Tibial nerve (tissue), 4 donors: ENCODE data around the gene TMEM239.

Source experiments
- CTCF ChIP-seq, 5 experiments: fragments of 200-600 bp in 3 of 5; fragments of 450-650 bp in 2 of 5; sonication (generic) in 3 of 5; IDR thresholded peaks; one replicate each; pipeline ENCODE4 v1.5.1; 2016 to 2019; ENCODE audit warnings: antibody characterized with exemption in 5 of 5, mild to moderate bottlenecking in 3 of 5, moderate library complexity in 2 of 5
- EP300 ChIP-seq, 2 donors: sonication (generic); formaldehyde crosslinking; IDR thresholded peaks; one replicate each; pipeline ENCODE4 v1.6.1; 2017; ENCODE audit warnings: antibody characterized with exemption in 2 of 2, mild to moderate bottlenecking in 1 of 2
- POLR2A ChIP-seq, 2 donors: fragments of 450-650 bp; IDR thresholded peaks; one replicate each; pipeline ENCODE4 v1.6.1; 2017; ENCODE audit warnings: antibody characterized with exemption in 2 of 2, mild to moderate bottlenecking in 2 of 2, moderate library complexity in 2 of 2

- no peak for TF ChIP-seq CTCF (IDR thresholded peaks at IDR 0.05)
- TF ChIP-seq POLR2A (IDR thresholded peaks at IDR 0.05): no peak
- TF ChIP-seq EP300 (IDR thresholded peaks at IDR 0.05): no peak
Measured at GRCh38 chr20:2826655-2827054, 10.5 kb downstream of the TMEM239 start.
